NCI-H748 (cell line): ENCODE data around the gene MEOX1.
"Not testable (repeated sequence)": the region's sequence is repeated elsewhere in the genome, so short reads cannot be mapped to it uniquely, and the experiment has no call there.

ENCODE experiments used
- DNase-seq: peaks from one replicate; lab custom pipeline; 2025; ENCODE audit not compliant: unreplicated experiment; lab: John Stamatoyannopoulos, UW

MEOX1 gene

GRCh38 chr17:43619705-43620104, 42.0 kb downstream of the MEOX1 start:
- DNase-seq: no peak

- DNase-seq: no peak
Measured at GRCh38 chr17:43618276-43618675, 43.4 kb downstream of the MEOX1 start.

GRCh38 chr17:43616852-43617251, 44.9 kb downstream of the MEOX1 start:
- DNase-seq: no peak

DNA sequence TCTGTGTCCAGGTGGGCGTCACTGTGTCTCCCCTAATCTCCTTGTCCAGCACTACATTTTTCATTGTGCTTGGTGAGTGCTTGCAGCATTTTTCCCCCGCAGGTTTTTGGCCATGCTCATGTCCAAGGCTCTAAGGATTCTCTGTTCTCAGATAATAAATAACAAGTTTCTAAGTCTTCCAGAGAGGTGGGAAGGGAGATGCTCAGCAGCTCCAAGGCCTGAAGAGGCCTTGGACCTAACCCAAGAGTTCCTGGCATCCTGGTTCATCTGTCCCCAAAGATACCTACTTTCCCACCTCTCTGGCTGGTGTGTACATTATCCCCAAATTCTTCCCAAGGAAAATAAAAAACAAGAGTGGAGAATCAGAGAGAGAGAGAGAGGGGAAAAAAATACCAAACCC, 45.3 kb downstream of the MEOX1 start:
- DNase-seq: no peak

DNA sequence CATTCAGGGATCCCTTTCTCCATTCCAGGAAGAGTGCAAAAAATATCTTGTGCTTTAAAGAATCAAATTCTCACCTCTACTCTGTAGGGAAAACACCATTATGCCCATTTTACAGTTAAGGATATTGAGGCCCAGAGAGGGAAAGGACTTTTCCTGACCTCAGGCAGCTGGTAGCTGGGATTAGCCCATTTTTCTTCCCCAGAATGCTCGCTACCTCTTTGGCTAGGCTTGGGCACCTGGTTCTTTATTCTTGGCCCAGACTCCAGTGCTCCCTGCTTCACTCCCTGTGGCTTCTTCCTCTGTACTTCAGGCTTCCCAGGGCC, 45.7 kb downstream of the MEOX1 start:
- no peak for DNase-seq

DNA sequence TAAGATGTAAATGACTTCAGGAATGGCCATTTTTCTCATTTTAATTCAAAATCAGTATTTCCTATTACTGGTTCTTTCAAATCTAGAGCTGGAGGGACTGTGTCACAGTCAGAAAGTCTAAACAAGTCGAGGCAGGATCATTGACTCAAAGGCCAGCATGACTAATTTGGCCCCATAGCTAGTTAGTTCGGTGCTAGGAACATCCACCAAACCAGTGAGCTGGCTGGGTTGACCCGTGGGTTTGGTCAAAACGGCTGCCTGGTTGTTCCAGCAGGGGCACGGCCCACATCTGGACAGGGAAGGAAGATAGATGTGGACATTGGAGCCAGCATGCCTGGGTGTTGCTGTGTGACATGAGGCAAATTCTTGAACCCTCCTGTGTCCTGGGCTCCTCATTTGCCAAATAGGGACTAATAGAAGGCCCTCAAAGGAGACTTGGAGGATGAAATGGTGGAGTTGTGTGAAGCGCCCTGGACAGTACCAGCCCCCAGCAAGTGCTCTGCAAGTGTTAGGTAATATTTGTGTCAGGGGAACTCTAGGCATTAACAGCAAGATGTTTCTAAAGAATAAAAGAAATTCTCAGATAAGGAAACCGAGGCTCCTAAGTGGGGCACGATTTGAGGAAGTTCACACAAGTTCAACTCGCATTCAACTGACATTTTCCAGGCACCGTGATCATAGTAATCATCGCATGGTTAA, 46.2 kb downstream of the MEOX1 start:
- no peak for DNase-seq

GRCh38 chr17:43614561-43614960, 47.2 kb downstream of the MEOX1 start:
- DNase-seq: no peak

DNA sequence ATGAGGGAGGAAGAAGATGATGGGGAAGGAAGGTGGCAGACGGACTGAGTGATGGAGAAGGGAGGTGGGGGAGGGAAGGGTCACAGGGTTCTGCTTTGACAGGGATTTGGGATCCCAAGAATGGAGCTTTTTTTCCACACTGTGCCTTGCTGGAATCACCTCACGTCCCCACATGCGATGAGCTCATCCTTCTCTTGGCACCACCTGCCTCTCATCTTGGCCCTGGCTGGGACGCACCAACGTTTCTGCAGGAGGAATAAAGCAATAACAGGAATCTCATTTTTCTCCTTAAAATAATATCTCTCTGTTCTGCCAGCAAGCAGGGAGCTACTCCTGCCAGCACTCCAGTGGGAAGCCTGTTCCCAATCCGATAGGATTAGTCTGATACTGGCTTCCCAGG, 47.8 kb downstream of the MEOX1 start:
- no peak for DNase-seq

- DNase-seq: no peak
Measured at GRCh38 chr17:43612515-43612914, 49.2 kb downstream of the MEOX1 start.

DNA sequence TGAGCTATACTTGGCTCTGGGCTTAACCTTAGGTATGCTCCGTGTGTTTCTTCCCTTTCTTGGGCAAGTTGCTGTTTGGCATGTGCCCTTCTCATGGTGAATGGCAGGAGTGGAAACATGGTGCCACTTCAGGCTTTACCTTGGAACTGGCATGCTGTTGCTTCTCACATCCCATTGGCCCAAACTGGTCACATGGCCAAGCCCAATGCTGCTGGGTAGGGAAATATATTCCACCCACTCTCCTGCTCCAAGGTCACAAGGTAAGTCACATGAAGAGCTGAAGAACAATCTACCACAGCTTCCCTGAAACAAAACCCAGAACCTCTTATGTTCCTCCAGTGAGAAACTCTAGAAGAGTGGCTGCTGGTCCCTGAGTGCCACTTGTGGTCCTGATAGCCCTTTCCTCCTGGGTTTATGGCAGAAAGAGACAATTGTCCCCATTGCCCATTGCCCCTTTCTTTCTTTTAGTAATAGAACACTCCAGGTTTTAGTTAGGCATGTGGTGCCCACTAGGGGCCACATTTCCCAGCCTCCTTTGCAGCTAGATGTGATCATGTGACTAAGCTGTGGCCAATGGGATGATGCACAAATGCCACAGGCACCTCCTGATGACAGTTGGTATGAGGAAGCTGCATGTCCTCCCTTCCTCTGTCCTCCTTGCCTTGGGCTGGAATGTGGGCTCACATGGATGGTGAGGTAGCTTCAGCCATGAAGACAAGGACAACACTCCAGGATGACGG, 50.3 kb downstream of the MEOX1 start:
- no peak for DNase-seq

DNA sequence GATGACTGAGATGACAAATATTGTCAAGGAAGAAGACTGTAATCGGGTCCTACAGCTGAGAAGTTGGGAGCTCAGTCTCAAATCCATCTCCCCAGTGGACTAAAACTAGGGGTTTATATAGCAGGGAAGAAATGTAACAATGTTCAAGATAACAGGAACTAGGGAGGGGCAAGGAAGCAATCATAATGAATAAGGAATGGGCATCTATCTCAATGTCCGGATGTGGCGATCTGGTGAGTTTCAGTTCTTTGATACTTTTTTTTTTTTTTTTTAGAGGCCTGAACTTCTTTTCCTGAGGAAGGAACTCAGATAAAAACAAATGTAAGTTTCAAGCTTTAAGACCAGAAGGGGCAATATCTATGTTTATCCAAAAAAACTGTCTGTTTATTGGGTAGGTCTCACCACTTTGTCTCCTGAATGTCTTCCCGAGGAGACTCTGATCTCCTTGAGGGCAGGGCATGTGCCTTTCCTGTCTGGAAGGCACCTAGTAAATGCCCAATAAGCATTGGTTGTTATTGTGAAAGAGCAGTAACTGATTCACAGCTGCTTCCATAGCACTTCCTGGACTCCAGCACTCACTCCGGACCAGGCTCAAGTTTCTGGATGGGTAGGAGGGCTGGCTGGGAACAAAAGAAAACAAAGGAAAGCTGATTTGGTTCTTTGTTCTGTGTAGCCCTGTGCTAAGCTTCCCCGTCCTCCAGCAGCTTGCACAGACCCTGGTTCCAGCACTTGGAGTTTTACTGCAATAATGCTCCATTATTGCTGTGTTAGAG, 51.9 kb downstream of the MEOX1 start:
- DNase-seq: no peak

GRCh38 chr17:43608313-43608712, 53.4 kb downstream of the MEOX1 start:
- DNase-seq: no peak

DNA sequence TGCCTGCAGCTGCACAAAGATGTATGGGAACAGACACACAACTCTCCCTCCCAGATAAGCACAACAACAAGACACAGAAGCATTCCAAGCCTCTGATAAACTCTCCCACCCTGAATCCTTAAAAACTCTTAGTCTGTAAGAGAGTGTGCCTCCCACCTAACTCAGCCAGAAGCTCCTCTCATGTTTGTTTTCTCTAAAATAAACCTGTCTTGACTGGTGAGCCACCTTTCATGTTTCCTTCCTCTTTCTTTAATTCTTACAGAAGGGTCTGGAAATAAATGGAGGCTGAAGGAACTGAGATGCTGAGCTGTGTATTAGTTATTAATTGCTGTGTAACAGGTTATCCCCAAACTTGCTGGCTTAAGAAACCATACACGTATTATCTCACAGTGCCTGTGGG, 57.2 kb downstream of the MEOX1 start:
- DNase-seq: no peak

DNA sequence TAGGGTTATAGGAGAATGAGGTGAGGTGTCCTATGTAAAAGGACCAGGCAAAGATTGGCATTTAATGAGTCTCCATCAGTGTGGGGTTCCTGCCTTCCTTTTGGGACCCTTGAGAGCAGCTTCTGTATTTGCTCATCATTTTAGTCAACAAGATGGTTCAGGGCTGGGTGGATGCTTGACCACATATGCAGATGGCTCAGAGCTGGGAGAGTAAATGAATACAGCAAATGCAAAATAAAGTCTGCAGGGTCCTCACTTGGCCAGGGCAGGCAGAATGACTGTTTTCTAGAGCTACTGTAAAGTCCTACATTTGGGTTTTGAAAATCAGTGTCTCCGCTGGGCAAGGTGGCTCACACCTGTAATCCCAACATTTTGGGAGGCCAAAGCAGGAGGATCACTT, 58.4 kb downstream of the MEOX1 start:
- DNase-seq: no peak

- DNase-seq: not testable (repeated sequence)
Measured at GRCh38 chr17:43602556-43602955, 59.2 kb downstream of the MEOX1 start.

GRCh38 chr17:43601280-43602039, 60.3 kb downstream of the MEOX1 start:
- DNase-seq: no peak

DNA sequence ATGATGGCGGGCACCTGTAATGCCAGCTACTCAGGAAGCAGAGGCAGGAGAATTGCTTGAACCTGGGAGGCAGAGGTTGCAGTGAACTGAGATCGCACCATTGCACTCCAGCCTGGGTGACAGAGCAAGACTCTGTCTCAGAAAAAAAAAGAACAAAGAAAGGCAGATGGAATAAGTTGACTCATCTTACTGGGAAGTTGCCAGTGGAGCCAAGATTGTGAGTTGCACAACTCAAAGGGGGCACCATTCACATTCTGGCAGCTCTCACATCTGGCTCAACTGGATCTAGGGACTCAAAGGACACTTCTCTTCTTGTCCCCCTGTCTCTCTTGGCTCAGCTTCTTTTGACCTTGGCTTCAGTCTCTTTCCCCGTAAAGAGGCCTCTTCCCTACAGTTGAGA, 61.9 kb downstream of the MEOX1 start:
- DNase-seq: no peak

GRCh38 chr17:43599046-43599395, 62.7 kb downstream of the MEOX1 start:
- DNase-seq: no peak

DNA sequence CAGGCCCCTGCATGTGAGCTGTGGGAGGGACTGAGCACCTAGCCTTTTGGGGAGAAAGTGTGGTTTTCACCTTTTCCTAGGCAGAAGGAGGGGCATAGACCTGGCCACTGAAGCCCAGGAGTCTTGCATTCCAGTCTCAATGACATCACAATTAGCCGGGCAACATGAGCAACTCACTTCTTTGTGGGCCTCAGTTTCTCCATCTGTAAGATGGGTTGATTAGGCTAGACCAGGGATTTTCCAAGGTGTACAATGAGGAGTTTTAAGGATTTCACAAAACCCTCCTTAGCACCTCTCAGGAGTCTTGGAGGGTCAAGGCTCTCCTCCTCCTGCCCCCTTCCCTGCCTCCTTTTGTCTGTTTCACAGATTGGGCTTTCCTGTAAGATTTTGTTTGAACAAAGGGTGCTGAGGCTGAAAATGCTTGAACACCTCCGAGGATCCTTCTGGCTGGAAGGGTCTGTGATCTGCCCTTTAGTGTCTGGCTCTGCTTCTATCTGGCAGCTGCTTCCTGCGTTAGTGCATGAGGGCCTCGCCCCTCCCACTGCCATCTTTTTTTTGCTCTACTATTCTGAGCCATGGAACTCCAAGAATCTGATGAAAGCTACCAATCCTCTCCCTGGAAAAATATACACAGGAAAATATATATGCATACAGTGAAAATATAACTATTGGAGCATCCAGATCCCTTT, 63.2 kb downstream of the MEOX1 start:
- DNase-seq: no peak

GRCh38 chr17:43597624-43598356, 63.9 kb downstream of the MEOX1 start:
- no peak for DNase-seq
